DMS53 treated with DMSO at 0.1 percent for 48 hours (cell line): ENCODE results near the gene MCU.
"Not testable (repeated sequence)": the region's sequence is repeated elsewhere in the genome, so short reads cannot be mapped to it uniquely, and the experiment has no call there.

Experiments used
- DNase-seq: peaks from one replicate; lab custom pipeline; 2025; ENCODE audit not compliant: unreplicated experiment; lab: John Stamatoyannopoulos, UW

The MCU gene

GRCh38 chr10:72729528-72729927 lies 37.6 kb downstream of the MCU start:
- DNase-seq: no peak

GRCh38 chr10:72730479-72730878 lies 38.5 kb downstream of the MCU start:
- DNase-seq: no peak

GRCh38 chr10:72731916-72732419 lies 40.0 kb downstream of the MCU start:
- DNase-seq: no peak

GRCh38 chr10:72732521-72732920 lies 40.6 kb downstream of the MCU start:
- DNase-seq: no peak

GRCh38 chr10:72733989-72734388 lies 42.0 kb downstream of the MCU start:
- DNase-seq: no peak

GRCh38 chr10:72735288-72735936 lies 43.5 kb downstream of the MCU start:
- DNase-seq: no peak

GRCh38 chr10:72736176-72736827 lies 44.4 kb downstream of the MCU start:
- peak; percentile 30 for DNase-seq

- no peak for DNase-seq
These were observed 44.9 kb downstream of the MCU start for GRCh38 chr10:72736828-72737220.

- DNase-seq: not testable (repeated sequence)
These were observed 45.4 kb downstream of the MCU start for GRCh38 chr10:72737357-72737756.

GRCh38 chr10:72738486-72738885 lies 46.5 kb downstream of the MCU start:
- no peak for DNase-seq

- peak; percentile 63 for DNase-seq
These were observed 48.6 kb downstream of the MCU start for GRCh38 chr10:72740528-72740927.

- DNase-seq: no peak
These were observed 50.1 kb downstream of the MCU start for GRCh38 chr10:72742092-72742491.

- no peak for DNase-seq
These were observed 50.9 kb downstream of the MCU start for GRCh38 chr10:72742797-72743196.

- no peak for DNase-seq
These were observed 52.6 kb downstream of the MCU start for GRCh38 chr10:72744566-72744965.

- DNase-seq: no peak
These were observed 54.8 kb downstream of the MCU start for GRCh38 chr10:72746426-72747363.

- no peak for DNase-seq
These were observed 55.6 kb downstream of the MCU start for GRCh38 chr10:72747521-72747920.

- DNase-seq: no peak
These were observed 61.9 kb downstream of the MCU start for GRCh38 chr10:72753760-72754231.

GRCh38 chr10:72754275-72755032 lies 62.5 kb downstream of the MCU start:
- no peak for DNase-seq

- DNase-seq: no peak
These were observed 64.9 kb downstream of the MCU start for GRCh38 chr10:72756674-72757385.

- no peak for DNase-seq
These were observed 65.8 kb downstream of the MCU start for GRCh38 chr10:72757732-72758131.
